Measurements from ENCODE around the gene IRAK2. TPM values are rescaled to one million over a fixed set of nuclear protein-coding genes. Genes with fewer than 3 reads are reported as not detected.

Gene IRAK2
- total RNA-seq, 1 donor: 4.0 TPM

GRCh38 chr3:10234526-10235230 lies 70.0 kb downstream of the IRAK2 start:
- Histone ChIP-seq H3K27ac (ENCODE audit: low read depth, low read length) (no peak overlapping the region), H3K79me2 (ENCODE audit: insufficient read depth, low read length) (no peaks in the 10 kb centered on the region), H3K36me3 (ENCODE audit: insufficient read depth, low read length) (peaks cover 8% of the 10 kb centered on the region), H3K9me3 (ENCODE audit: low read depth, low read length) (no peaks in the 10 kb centered on the region), H3K4me1 (ENCODE audit: insufficient read depth, low read length) (no peaks in the 10 kb centered on the region), H3K4me3 (ENCODE audit: insufficient read depth, low read length) (no peak overlapping the region), H3K27me3 (ENCODE audit: insufficient read depth, low read length) (no peaks in the 10 kb centered on the region), H2AFZ (ENCODE audit: low read length) (no peak overlapping the region), H4K20me1 (ENCODE audit: insufficient read depth, low read length) (no peaks in the 10 kb centered on the region), H3K4me2 (ENCODE audit: insufficient read depth, low read length) (no peak overlapping the region)
- no peak for DNase-seq (ENCODE audit: insufficient read length, low spot score, missing footprints)
- TF ChIP-seq CTCF (IDR thresholded peaks at IDR 0.05; ENCODE audit: extremely low read depth, low read depth, low read length): no peak

- no peaks in the 10 kb centered on the region for H3K27me3 ChIP-seq (ENCODE audit: insufficient read depth, low read length)
- H3K4me1 ChIP-seq (ENCODE audit: insufficient read depth, low read length): no peaks in the 10 kb centered on the region
- H2AFZ ChIP-seq (ENCODE audit: low read length): no peak overlapping the region
- H4K20me1 ChIP-seq (ENCODE audit: insufficient read depth, low read length): no peaks in the 10 kb centered on the region
- no peak overlapping the region for H3K4me3 ChIP-seq (ENCODE audit: insufficient read depth, low read length)
- H3K27ac ChIP-seq (ENCODE audit: low read depth, low read length): no peak overlapping the region
- no peaks in the 10 kb centered on the region for H3K9me3 ChIP-seq (ENCODE audit: low read depth, low read length)
- peaks cover 8% of the 10 kb centered on the region for H3K36me3 ChIP-seq (ENCODE audit: insufficient read depth, low read length)
- no peak for DNase-seq (ENCODE audit: insufficient read length, low spot score, missing footprints)
- no peaks in the 10 kb centered on the region for H3K79me2 ChIP-seq (ENCODE audit: insufficient read depth, low read length)
- H3K4me2 ChIP-seq (ENCODE audit: insufficient read depth, low read length): no peak overlapping the region
- no peak for TF ChIP-seq CTCF (IDR thresholded peaks at IDR 0.05; ENCODE audit: extremely low read depth, low read depth, low read length)
Measured at GRCh38 chr3:10235551-10235950, 70.8 kb downstream of the IRAK2 start.

GRCh38 chr3:10238345-10239183 lies 73.8 kb downstream of the IRAK2 start:
- no peaks in the 10 kb centered on the region for H4K20me1 ChIP-seq (ENCODE audit: insufficient read depth, low read length)
- H3K36me3 ChIP-seq (ENCODE audit: insufficient read depth, low read length): peaks cover 11% of the 10 kb centered on the region
- no peak for TF ChIP-seq CTCF (IDR thresholded peaks at IDR 0.05; ENCODE audit: extremely low read depth, low read depth, low read length)
- no peaks in the 10 kb centered on the region for H3K4me1 ChIP-seq (ENCODE audit: insufficient read depth, low read length)
- H3K9me3 ChIP-seq (ENCODE audit: low read depth, low read length): no peaks in the 10 kb centered on the region
- no peaks in the 10 kb centered on the region for H3K27me3 ChIP-seq (ENCODE audit: insufficient read depth, low read length)
- no peak overlapping the region for H3K4me2 ChIP-seq (ENCODE audit: insufficient read depth, low read length)
- no peaks in the 10 kb centered on the region for H3K79me2 ChIP-seq (ENCODE audit: insufficient read depth, low read length)
- DNase-seq (ENCODE audit: insufficient read length, low spot score, missing footprints): no peak
- H3K4me3 ChIP-seq (ENCODE audit: insufficient read depth, low read length): no peak overlapping the region
- H2AFZ ChIP-seq (ENCODE audit: low read length): no peak overlapping the region
- H3K27ac ChIP-seq (ENCODE audit: low read depth, low read length): no peak overlapping the region

GRCh38 chr3:10240799-10241198 lies 76.1 kb downstream of the IRAK2 start:
- Histone ChIP-seq H3K4me1 (ENCODE audit: insufficient read depth, low read length) (no peaks in the 10 kb centered on the region), H3K79me2 (ENCODE audit: insufficient read depth, low read length) (no peaks in the 10 kb centered on the region), H3K9me3 (ENCODE audit: low read depth, low read length) (peaks cover 3% of the 10 kb centered on the region), H3K27ac (ENCODE audit: low read depth, low read length) (no peak overlapping the region), H3K4me2 (ENCODE audit: insufficient read depth, low read length) (no peak overlapping the region), H3K4me3 (ENCODE audit: insufficient read depth, low read length) (no peak overlapping the region), H2AFZ (ENCODE audit: low read length) (no peak overlapping the region), H3K27me3 (ENCODE audit: insufficient read depth, low read length) (no peaks in the 10 kb centered on the region), H4K20me1 (ENCODE audit: insufficient read depth, low read length) (no peaks in the 10 kb centered on the region), H3K36me3 (ENCODE audit: insufficient read depth, low read length) (peaks cover 4% of the 10 kb centered on the region)
- TF ChIP-seq CTCF (IDR thresholded peaks at IDR 0.05; ENCODE audit: extremely low read depth, low read depth, low read length): no peak
- no peak for DNase-seq (ENCODE audit: insufficient read length, low spot score, missing footprints)

Measured in osteoblast (primary cell).